GM19455 (cell line): ENCODE measurements around the gene EPS15.
"Not testable (repeated sequence)": the region's sequence is repeated elsewhere in the genome, so short reads cannot be mapped to it uniquely, and the experiment has no call there.

Source experiments
- ATAC-seq: cut with Tn5 transposase; IDR thresholded peaks from one replicate; pipeline ENCODE4 v1.9.1; 2021; ENCODE audit not compliant: unreplicated experiment

Gene EPS15

DNA sequence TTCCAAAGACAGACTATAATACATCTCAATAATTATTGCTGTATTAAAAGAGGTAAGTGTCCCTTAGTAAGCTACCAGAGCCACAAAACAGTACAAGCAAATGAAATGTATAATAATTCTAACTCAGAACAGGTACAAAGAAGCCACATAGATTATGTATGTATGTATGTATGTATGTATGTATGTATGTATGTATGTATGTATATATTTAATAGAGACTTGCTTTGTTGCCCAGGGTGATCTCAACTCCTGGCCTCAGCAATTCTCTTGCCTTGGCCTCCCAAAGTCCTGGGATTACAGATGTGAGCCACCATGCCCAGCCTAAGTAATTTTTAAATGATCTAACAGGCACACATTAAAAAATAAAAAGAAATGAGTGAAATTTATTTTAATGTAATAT, 86.9 kb downstream of the EPS15 start:
- no peak for ATAC-seq

DNA sequence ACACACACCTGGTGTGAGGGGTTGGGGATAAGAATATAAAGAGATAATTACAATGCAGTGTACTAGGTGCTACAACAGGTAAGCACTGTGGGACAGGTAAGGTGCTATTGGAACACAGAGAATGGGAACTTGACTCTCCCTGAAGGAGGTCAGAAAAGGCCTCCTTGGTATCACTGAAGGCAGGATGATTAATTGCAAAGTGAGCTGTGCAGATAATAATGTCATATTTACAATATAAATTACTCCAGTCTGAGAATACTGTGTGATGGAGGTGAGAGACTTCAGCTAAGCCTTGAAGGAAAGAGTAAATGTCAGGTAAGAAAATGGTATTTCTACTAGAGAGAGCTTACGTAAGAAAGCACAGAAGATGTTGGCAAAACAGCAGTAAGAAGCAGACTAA, 91.6 kb downstream of the EPS15 start:
- no peak for ATAC-seq

DNA sequence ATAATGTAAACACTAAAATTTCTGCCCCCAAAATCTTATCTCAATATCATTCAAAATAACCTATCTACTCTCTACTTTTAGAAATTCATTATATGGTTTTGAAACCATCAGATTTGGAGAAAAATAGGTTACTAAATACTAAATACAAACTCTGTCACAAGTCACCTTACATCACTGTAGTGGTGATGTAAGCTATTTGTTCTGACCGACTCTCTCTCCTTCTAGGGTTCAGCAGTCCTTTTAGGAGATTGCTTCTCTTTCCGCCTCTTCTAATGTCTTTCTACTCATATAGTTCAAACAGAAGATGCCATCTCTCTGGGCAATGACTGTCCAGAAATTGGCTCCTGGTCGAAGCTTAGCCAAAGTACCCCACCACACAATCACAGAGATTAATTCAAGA, 93.1 kb downstream of the EPS15 start:
- no peak for ATAC-seq

DNA sequence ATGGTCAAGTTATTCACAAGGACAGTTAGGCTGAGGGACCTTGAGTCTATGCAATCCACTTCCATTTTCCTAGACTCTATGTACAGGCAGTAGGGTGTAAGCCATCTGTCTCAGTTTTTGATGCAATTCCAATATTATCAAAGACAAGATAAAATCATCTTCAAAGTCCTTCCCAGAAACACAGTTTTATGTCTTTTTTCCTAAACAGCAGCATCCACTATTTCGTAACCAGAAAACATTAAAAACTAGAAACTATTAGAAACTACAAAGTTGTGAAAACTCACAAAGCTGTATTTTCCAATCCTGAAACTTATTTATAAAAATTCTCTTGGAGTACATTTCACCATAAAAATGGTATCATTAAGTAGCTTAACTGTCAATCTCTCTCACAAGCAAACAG, 93.8 kb downstream of the EPS15 start:
- no peak for ATAC-seq

DNA sequence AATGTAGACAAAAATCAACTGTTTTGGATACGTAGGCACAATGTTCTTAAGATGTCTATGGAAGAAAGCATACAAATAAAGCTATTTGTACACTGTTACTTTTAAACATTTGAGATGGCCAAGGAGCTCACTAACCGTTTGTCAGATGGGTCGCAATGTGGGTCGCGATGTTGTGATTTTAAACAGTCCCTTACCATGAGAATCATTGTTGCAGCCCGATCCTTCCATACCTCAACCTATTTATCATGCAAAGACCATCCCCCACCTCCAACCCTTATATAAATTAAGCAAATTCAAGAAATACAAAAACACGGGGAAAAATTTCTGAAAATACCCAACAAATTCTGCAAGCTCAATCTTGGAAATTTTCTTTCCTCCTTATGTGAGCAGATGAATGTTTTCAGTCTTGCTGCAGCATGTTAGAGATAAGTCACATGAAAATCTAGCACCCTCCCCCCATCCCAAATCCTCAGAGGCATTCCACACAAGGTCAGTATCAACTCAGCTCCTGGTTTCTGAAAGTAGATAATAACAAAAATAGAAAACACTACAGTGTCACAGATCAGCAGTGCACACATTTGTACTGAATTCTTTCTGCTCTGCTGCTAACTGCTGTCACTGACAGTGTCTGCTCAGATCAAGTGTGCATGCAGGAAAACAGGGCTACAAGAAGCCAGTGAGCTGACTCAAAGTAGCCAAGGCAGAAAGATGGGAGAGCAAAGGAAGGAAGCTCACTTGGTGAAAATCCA, 95.8 kb downstream of the EPS15 start:
- ATAC-seq: no peak

DNA sequence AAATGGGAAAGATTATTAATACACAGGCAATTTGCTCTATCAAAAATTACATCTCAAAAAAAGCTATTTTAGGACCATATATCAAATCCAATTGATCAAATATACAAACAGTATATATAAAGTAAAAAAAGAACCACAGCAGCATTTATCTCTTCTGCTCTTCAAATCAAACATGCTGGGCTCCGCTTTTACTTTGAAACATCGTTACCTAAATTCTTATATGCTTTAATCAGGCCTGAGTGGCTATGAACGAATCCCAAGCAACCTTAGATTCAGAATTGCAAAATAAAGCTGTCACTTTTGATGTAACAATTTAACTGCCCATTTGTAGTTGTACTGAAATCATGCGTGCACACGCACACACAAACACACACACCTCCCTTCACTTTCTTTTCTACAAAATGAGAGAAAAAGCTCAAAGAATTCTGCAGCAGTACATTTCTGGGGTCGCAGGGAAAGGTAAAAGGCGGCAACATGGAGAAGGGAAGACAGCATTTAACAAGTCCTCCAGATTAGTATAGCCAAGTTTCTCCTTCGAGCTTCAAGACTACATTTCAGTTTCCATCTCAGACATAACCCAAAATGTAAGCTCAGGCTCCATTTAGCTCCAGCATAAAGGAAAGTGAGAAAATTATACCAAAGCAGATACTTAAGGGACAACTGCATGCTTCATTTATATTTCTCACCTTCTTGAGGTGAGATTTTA, 96.5 kb downstream of the EPS15 start:
- no peak for ATAC-seq

DNA sequence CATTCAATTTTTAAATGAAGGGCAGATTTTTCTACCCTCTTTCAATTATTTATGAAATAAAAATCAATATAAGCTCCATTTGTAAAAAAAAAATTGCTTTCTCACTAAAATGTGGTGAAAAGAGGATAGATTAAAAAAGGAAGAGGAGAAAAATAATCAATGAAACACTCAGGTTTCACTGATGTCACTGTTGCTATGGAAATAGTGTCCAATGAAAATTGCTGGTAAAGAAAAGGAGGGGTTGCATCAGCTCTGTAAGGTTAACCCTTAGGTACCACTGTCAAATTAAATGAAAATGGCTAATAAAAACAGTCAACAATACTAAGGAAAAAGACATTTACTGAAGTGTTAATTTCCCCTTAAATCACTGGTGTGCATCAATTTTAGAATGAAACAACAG, 97.1 kb downstream of the EPS15 start:
- ATAC-seq: no peak

DNA sequence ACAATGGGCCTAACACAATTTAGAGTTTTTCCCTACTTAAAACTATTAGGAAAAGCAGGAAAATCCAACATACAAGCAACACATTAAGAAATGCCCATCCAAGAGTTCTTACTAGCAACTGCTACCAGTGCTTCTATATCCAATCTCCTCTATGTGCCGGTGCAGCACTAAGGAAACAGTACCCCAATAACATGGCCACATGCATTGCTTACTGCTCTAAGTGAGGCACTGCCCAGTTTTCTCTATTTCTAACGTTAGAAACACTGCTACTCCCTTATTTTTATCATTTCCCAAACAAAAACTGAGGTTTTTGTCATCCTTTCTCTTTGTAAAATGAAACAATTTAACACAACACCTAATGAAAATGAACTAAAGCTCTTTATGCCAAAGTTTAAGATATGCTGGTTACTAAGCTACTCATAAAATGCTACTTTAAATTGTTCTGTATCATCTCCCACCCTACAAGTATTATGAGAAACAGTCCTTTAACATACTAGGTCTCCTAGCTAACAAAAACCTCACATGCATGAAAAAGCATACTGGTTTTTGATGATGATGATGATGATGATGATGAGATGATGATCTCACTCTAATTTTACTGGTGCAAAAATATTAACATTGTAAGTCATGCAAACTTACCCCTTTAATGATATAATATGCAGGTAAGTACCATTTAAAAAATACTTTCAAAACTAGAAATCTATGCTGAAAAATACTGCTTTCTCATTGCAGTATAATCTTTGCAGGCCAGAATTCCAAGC, 98.0 kb downstream of the EPS15 start:
- ATAC-seq: no peak

DNA sequence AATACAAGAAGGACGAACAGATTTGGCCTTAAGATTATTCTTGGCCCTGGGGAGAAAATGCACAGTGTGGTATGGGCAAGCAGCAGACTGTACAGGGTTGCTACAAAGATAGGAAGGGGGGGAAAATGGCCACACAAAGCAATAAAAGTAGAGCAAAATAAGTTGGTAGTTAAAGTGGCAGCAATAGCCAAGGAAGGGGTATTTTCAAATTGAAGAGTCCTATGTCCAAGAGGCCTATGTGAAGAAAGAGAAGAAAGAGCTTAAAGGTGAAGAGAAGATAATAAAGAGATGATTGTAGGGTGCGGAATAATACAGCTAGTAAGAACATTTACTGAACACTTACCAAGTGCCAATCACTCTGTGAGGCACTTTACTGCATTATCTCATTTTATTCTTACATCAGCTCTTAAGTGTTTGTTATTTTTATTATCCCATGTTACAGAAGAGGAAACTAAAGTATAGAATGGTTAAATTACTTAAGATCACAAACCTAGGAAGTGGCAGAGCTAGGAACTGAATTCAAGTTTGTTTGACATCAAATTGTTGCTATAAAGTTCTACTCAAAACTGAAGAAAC, 100.6 kb downstream of the EPS15 start:
- ATAC-seq: no peak

DNA sequence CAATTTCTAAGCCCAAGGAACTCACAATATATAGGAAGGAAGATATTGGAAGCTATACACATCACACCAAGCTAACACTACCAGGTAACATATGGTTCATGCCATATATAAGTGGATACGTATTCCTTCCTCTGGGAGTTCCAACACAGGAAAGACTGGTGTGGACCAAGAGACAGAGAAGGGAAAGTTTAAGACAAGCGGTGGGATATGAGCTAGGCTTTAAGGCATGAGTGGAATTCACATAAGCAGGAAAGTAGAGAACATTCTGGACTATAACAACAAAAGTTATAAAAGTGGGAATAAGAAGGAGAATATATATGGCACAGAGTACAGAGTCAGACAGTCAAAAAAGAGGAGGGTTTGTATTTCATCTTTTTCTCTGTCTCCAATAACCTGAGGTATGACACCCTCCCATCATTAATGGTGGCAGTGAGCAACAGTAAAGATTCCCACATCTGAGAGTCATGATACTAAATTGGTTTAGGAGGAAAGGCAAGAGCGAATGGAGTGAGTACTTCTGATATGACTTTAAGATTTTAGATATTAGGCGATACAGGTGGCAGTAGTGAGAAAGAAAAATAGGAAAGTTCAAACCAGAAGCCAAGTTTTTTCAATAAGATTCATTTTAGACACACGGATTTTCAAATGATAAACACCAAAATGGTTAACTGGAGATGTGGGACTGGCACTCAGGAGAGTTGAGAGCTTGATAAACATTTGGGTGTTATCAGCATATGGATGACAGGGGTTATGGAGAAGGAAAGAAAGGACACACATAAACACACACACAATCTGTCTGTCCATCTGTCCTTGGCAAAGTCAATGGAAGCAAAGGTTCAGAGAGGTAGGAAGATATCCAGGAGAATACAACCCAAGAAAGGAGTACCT, 101.3 kb downstream of the EPS15 start:
- no peak for ATAC-seq

DNA sequence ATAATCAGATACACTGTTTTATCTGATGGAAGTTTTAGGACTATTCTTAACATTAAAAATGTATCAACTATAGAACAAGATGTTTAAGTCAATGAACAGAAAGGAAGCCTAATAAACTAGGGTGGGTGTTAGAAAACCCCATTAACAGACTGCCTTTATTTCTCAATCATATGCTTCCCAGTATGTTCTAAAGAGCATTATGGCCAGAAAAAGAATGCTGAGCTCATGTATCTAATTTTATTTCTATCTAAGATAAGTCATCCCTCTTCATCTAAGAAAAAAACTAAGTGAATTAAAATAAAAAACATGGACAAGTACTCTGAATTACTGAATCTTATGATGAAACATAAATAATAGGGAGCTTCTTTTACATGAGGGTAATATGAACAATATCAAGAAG, 102.2 kb downstream of the EPS15 start:
- ATAC-seq: no peak

DNA sequence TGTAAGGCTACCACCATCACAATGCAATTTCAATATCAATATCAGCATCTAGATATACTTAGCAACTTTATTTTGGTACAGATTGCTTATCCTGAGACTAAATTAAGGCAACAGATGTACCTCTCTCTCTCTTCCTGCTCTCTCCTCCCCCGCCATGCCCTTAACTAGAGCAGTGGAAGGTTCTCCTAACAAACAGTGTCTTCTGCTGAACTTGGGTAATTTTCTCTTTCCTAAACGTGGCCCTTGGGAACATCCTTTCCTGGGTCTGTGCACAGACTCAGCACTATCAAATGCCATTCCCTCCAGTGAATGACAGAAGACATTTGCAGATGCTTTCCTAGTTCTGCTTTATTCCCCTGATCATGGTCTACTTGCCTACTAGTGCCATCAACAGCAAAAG, 103.1 kb downstream of the EPS15 start:
- no peak for ATAC-seq

DNA sequence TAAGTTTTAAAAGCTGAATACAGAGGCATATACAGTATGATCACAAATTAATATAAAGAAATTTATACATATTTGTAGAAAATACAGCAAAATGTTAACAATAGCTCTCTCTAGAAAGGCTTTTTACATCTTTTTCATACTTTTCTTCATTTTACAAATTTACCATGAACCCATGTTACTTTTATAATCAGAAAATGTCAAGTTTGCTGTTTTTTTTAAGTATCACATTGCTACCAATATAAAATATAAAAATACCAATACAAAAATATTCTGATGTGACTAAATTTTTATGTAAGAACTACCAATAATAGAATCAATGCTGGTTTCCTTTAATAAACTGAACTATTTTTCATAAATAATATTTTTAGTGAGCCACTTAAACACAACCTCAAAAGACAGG, 104.3 kb downstream of the EPS15 start:
- ATAC-seq: no peak

DNA sequence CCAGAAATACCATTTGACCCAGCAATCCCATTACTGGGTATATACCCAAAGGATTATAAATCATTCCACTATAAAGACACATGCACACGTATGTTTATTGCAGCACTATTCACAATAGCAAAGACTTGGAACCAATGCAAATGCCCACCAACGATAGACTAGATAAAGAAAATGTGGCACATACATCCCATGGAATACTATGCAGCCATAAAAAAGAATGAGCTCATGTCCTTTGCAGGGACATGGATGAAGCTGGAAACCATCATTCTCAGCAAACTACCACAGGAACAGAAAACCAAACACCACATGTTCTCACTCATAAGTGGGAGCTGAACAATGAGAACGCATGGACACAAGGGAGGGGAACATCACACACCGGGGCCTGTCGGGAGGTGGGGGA, 107.2 kb downstream of the EPS15 start:
- not testable (repeated sequence) for ATAC-seq

DNA sequence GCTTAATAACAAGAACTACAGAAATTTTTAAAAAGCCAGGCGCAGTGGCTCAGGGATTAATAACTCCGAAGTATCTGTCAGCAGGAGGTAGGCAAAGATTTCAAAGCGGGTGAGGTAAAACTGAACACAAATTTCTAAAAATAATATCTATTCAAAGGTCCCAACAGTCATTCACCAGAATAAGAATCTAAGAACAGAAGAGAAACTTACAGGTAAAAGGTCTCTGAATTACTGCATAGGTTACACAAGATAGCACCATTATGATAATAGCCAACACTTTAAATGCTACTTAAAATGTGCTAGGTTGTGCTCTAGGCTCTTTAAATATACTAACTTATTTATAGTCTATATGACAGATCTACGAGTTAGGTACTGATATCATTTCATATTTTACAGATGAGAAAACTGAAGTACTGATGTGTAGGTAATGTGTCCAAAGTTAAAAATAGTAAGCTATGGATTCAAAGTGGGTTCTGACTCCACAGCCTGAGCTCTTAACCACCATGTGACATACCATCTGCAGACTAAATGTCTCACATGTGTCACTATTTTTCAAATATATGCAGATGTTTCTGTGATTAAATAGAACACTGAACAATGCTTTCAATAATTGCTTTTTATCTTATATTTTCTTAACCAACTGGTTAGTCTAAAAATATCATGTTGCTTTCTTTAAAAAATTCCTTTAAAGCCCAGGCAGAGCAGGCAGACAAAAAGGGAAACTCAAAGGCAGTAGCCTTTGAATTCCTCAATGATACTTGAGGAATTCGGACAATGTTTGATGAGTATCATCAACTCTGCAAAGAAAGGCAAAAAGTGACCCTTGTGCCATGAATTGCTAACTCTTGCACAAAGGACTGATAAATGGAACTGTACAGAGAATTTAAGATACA, 108.3 kb downstream of the EPS15 start:
- no peak for ATAC-seq

DNA sequence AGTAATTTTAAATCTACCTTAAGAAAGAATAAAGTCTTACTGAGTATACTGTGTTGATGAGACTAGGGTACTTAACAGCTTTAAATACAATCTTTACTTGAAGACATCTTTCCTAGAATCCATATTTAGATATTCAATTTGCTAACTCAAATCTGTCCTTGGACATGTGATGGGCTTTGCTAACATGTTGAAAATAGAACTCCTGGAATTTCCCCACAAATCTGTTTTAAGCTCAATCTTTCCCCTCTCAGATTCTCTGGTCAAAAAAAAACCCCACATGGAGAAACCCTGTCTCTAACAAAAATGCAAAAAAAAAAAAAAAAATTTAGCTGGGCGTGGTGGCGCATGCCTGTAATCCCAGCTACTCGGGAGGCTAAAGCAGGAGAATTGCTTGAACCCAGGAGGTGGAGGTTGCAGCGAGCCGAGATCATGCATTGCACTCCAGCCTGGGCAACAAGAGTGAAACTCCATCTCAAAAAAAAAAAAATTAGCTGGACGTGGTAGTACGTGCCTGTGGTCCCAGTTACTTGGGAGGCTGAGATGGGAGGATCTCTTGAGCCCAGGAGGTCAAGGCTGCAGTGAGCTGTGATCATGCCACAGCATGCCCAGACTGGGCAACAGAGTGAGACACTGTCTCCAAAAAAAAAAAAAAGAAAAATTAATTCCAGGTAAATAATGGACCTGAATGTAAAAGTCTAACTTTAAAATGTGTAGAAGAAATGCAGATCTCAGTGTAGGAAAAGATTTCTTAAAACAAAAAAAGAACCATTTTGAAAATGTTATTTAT, 109.1 kb downstream of the EPS15 start:
- not testable (repeated sequence) for ATAC-seq

DNA sequence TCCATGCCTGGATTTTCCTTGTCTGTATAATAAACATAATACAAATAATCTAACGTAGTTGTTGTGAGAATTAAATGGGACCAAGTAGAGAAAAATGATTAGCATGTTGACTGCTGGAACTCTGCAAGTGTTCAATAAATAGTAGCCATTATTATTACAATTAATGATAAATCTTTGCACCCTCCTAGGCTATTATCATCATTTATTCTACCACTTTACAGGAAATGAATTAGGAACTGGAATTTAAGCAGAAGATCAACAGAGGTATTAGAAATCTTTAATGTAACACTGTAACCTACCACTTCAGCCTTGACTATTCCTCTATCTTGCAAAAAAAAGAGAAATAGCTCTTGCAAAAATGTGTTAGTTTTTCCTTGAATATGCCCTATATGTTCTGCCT, 126.8 kb downstream of the EPS15 start:
- ATAC-seq: no peak

DNA sequence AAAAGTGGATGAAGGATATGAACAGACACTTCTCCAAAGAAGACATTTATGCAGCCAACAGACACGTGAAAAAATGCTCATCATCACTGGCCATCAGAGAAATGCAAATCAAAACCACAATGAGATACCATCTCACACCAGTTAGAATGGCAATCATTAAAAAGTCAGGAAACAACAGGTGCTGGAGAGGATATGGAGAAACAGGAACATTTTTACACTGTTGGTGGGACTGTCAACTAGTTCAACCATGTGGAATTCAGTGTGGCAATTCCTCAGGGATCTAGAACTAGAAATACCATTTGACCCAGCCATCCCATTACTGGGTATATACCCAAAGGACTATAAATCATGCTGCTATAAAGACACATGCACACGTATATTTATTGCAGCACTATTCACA, 128.4 kb downstream of the EPS15 start:
- not testable (repeated sequence) for ATAC-seq

DNA sequence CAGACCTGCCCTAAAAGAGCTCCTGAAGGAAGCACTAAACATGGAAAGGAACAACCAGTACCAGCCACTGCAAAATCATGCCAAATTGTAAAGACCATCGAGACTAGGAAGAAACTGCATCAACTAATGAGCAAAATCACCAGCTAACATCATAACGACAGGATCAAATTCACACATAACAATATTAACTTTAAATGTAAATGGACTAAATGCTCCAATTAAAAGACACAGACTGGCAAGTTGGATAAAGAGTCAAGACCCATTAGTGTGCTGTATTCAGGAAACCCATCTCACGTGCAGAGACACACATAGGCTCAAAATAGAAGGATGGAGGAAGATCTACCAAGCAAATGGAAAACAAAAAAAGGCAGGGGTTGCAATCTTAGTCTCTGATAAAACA, 131.8 kb downstream of the EPS15 start:
- ATAC-seq: not testable (repeated sequence)
